Epithelial cell of esophagus (primary cell): ENCODE data around the gene EPHB2.

Experiments
- DNase-seq: peaks from one replicate; pipeline ENCODE4 v3.0.0; 2010; ENCODE audit warnings: low read depth
- H3K4me3 ChIP-seq: 2 replicates; pipeline ENCODE4 v1.5.1; 2011; ENCODE audit warnings: mild to moderate bottlenecking, low read length, control low read depth
- CTCF ChIP-seq: IDR thresholded peaks from 2 replicates; pipeline ENCODE4 v1.5.1; 2011; ENCODE audit warnings: low read depth, mild to moderate bottlenecking, low read length, control low read depth, inconsistent platforms; ENCODE audit not compliant: insufficient read depth; ENCODE audit errors: missing control alignments

The EPHB2 gene

GRCh38 chr1:22906968-22907367, 196.3 kb downstream of the EPHB2 start:
- DNase-seq: no peak
- H3K4me3 ChIP-seq: no peak overlapping the region
- TF ChIP-seq CTCF: no peak

GRCh38 chr1:22907528-22907927, 196.9 kb downstream of the EPHB2 start:
- TF ChIP-seq CTCF: no peak
- DNase-seq: no peak
- H3K4me3 ChIP-seq: no peak overlapping the region

GRCh38 chr1:22908880-22909426, 198.3 kb downstream of the EPHB2 start:
- no peak for DNase-seq
- TF ChIP-seq CTCF: no peak
- H3K4me3 ChIP-seq: no peak overlapping the region

- TF ChIP-seq CTCF: no peak
- no peak overlapping the region for H3K4me3 ChIP-seq
- DNase-seq: no peak
Measured at GRCh38 chr1:22910286-22910685, 199.6 kb downstream of the EPHB2 start.

- TF ChIP-seq CTCF: no peak
- no peak overlapping the region for H3K4me3 ChIP-seq
- no peak for DNase-seq
Measured at GRCh38 chr1:22910986-22911651, 200.5 kb downstream of the EPHB2 start.

- H3K4me3 ChIP-seq: no peak overlapping the region
- no peak for TF ChIP-seq CTCF
Measured at GRCh38 chr1:22912311-22912710, 201.7 kb downstream of the EPHB2 start.

More at GRCh38 chr1:22912311-22912710, 201.7 kb downstream of the EPHB2 start:
- DNase-seq: no peak
